ENCODE measurements around the gene PSMB1.
"Not testable (repeated sequence)": the region's sequence is repeated elsewhere in the genome, so short reads cannot be mapped to it uniquely, and the experiment has no call there.

DNA sequence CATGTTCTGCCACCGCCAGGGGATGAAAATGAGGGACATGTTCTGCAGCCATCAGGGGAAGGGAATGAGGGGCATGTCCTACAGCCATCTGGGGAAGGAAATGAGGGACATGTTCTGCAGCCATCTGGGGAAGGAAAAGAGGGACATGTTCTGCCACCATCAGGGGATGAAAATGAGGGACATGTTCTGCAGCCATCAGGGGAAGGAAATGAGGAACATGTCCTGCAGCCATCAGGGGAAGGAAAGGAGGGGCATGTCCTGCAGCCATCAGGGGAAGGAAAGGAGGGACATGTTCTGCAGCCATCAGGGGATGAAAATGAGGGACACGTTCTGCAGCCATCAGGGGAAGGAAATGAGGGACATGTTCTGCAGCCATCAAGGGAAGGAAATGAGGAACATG is 50.8 kb downstream of the PSMB1 start:
- TF ChIP-seq, protein P1, sequence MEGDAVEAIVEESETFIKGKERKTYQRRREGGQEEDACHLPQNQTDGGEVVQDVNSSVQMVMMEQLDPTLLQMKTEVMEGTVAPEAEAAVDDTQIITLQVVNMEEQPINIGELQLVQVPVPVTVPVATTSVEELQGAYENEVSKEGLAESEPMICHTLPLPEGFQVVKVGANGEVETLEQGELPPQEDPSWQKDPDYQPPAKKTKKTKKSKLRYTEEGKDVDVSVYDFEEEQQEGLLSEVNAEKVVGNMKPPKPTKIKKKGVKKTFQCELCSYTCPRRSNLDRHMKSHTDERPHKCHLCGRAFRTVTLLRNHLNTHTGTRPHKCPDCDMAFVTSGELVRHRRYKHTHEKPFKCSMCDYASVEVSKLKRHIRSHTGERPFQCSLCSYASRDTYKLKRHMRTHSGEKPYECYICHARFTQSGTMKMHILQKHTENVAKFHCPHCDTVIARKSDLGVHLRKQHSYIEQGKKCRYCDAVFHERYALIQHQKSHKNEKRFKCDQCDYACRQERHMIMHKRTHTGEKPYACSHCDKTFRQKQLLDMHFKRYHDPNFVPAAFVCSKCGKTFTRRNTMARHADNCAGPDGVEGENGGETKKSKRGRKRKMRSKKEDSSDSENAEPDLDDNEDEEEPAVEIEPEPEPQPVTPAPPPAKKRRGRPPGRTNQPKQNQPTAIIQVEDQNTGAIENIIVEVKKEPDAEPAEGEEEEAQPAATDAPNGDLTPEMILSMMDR (conservative IDR thresholded peaks at IDR 0.05; ENCODE audit: low read depth in 2 of 2): not testable (repeated sequence)
- not testable (repeated sequence) for TF ChIP-seq ZNF331 (CRISPR knock-in tag; IDR thresholded peaks at IDR 0.05; ENCODE audit: low read depth)
